KBM-7 (cell line): ENCODE results near the gene ARHGAP42.

Experiments used
- DNase-seq: peaks from one replicate; pipeline ENCODE4 v3.0.0-alpha.2; 2015
- in situ Hi-C: fragments of 300-500 bp; cut with MboI; formaldehyde crosslinking; loops from 2 replicates; pipeline ENCODE4 v1.14.3; 2020; ENCODE audit warnings: low sequenced_read_pairs, low pct_unique_long_range_greater_than_20kb, mixed read lengths

Gene ARHGAP42

DNA sequence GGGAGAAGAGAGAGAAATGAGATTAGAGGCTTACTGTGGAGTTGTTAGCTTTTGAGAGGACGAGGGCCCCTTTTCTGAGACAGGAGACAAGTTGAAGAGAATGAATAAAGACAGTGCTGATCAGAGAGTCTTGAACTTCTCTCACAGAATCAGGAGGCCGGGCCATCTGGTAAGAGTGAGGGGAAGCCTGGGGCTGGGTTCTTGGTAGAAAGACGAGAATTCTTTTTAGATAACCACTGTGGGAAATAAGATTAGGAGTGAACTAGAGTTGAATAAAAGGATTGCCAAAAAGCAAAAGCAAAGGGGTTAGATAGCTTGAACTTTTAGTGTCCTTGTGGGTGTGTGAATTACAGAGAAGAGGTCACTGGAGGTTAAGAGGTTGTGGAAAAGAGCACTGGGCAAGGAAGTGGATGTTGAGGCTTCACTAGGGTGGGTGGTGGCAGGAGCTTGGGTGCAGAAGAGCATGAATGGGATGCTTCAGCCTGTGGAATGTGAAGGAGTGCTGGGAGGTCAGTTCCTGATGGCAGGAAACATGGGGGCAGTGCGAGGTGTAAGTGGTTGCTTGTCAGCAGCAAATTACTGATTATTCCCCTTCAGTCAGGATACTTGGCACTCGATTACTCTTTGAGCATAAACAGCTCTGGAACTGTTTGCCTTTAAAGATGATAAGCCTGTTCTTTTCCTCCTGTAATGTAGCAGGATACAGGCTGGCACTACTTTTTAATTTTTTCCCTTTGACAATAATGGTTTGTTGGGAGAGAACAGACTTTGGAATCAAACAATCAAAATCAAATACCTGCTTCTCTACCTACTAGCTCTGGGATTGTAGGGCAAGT, 98.3 kb downstream of the ARHGAP42 start:
- in situ Hi-C loops, result no loop called here

DNA sequence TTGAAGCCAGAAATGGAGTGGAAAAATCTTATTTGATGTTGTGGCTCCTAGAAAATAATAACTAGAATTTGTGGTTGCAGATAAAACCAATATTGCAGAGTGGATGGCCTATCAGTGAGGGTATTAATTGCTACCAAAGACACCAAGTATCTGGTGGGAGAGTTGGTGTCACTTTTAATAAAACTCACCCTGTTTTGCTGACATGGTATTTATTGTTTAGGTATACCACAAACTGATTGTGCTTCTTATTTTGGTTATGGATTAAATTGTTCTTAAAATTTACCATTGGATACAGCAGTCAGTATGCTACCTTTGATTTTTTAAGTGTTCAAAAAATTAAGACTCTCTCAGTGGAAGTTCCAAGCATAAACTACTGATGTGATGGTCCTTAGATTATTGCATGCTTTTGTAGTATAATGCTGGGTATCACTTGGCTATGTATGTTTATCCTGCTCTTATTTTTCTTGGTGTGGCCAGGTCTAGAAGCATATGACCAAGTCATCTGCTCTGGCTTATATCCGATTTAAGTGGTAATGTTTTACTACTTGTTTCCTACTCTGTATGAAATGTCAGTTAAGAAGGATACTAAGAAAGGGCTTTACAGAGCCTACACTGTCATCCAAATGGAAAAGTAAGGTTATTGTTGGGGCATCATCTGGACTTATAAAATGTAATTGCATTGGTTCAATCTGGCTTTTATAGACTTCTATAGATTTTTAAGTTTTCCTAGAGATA, 101.6 kb downstream of the ARHGAP42 start:
- DNase-seq, result no peak
- in situ Hi-C loops, result no loop called here

More for the DNA sequence above, 98.3 kb downstream of the ARHGAP42 start:
- DNase-seq, result no peak

DNA sequence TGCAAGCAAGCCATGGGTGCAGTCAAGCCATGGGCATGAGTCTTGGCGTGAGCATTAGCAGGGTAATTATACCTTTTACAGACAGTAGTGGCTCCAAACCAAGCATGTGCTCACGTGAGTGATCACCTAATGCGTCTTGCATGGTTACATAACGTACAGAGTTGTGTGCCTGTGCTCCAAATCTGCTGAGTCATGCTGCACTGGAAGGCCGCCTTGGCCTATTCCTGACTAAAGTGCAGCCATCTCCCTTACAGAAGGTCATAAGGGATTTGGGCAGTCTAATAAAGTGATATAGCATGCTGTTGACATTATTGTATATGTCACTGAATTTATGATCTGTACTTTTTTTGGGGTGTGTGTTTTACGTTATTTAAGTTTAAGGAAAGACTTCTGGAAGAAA, 102.4 kb downstream of the ARHGAP42 start:
- DNase-seq, result no peak
- in situ Hi-C loops, result no loop called here

- in situ Hi-C loops, result no loop called here
- DNase-seq, result no peak
Observed at GRCh38 chr11:100790073-100790472, 103.0 kb downstream of the ARHGAP42 start.

- no peak for DNase-seq
- in situ Hi-C loops, result no loop called here
Observed at GRCh38 chr11:100791103-100791502, 104.0 kb downstream of the ARHGAP42 start.

GRCh38 chr11:100791860-100792259, 104.8 kb downstream of the ARHGAP42 start:
- DNase-seq, result no peak
- in situ Hi-C loops, result no loop called here

DNA sequence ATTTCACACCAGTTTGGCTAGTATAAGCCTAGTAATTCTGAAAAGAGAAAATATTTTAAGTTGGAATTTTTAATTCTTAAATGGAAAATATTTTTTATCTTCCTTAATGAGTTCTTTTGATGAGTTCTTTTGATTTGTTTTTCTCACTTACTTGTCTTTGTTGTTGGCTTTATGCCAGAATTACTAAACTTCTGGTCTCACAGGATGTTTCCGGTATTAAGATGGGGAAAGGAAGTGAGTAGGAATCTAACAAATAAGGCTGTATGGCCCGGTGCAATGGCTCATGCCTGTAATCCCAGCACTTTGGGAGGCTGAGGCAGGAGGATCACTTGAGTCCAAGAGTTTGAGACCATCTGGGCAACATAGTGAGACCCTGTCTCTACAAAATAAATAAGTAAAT, 106.4 kb downstream of the ARHGAP42 start:
- in situ Hi-C loops, result no loop called here
- no peak for DNase-seq

DNA sequence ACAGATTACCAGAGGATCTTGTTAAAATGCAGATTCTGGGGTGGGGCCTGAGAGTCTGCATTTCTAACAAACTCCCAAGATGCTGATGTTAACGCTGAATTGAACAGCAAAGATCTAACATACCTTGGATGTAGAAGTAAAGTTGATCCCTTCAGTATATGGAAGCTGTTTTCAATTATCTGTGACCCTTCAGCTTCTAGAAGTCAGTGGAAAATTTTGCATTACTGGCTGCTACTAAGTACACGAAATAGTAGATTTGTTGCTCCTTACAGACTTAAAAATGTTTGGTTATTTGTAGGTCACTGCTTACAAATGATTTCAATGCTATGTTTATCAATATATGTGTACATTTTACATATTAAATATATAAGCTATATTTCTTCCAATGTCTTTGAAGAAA, 107.4 kb downstream of the ARHGAP42 start:
- no peak for DNase-seq
- in situ Hi-C loops, result no loop called here

GRCh38 chr11:100799445-100799844, 112.4 kb downstream of the ARHGAP42 start:
- in situ Hi-C loops, result no loop called here
- DNase-seq, result no peak

GRCh38 chr11:100800202-100800601, 113.1 kb downstream of the ARHGAP42 start:
- in situ Hi-C loops, result no loop called here
- no peak for DNase-seq

DNA sequence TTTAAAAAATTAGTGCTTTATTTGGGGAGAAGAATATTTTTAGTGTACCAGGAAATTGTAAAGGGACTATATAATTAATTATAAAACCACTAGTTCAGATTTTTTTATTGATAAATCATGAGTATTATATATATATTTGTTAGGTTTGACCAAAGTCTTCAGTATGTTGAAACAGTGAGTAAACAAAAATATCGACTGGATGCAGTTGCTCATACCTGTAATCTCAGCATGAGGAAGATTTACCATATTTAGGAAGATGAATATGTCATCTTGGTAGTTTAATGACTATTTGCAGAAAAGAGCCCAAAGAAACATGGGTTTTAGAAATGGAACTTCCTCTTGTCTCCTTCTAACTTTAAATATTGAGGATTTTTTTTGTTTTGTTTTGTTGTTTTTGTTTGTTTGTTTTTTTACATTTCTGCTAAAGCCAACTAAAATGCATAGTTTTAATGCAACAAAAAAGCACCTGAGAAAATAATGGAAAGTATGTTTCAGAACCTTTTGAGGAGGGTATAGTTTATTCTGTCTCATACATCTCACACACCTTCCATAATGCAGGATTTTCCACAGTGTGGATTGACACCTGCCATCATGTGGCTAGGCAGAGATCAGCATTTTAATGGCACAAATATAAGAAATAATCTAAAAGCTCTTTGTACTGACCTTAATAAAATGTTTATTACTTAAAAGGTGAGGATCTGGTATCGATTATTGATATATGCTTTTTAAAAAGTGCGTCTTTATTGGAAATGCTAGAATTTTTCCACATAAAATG, 114.3 kb downstream of the ARHGAP42 start:
- in situ Hi-C loops, result no loop called here
- no peak for DNase-seq

DNA sequence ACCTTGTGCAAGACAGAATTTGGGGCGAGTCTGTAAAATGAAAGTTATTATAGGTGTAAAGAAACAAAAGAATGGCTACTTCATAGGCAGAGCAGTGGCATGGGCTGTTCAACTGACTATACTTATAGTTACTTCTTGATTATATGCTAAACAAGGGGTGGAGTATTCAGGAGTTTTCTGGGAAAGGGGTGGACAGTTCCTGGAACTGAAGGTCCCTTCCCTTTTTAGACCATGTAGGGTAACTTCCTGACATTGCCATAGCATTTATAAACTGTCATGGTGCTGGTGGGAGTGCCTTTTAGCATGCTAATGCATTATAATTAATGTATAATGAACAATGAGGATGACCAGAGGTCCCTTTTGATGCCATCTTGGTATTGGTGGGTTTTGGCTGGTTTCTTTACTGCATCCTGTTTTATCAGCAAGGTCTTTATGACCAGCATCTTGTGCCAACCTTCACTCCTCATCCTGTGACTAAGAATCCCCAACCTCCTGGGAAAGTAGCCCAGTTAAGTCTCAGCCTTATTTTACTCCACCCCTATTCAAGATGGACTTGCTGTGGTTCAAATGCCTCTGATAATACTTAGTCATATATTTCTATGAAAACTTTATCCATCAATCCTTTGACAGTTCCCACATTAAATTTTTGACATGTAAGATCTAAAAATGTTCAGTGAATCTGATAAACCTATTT, 118.6 kb downstream of the ARHGAP42 start:
- no peak for DNase-seq

DNA sequence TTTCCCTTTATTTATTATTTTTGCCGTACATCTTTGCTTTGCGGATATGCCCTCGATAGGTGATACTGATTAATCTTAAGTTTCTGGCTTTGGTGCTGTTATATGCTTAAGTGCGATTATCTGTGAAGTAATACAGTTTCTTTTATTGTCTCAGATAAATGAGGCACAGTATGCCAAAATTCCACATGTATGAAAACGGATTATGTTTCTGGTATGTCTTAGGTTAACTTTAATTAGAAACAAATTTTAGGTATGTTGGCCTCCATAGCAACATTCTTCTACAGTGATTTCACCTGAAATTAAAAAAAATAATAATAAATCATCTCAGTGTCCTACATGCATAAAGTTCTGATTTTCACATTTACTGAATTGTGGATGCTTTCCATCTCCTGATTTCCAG, 119.2 kb downstream of the ARHGAP42 start:
- in situ Hi-C loops, result no loop called here

More for the DNA sequence above, 118.6 kb downstream of the ARHGAP42 start:
- in situ Hi-C loops, result no loop called here

DNA sequence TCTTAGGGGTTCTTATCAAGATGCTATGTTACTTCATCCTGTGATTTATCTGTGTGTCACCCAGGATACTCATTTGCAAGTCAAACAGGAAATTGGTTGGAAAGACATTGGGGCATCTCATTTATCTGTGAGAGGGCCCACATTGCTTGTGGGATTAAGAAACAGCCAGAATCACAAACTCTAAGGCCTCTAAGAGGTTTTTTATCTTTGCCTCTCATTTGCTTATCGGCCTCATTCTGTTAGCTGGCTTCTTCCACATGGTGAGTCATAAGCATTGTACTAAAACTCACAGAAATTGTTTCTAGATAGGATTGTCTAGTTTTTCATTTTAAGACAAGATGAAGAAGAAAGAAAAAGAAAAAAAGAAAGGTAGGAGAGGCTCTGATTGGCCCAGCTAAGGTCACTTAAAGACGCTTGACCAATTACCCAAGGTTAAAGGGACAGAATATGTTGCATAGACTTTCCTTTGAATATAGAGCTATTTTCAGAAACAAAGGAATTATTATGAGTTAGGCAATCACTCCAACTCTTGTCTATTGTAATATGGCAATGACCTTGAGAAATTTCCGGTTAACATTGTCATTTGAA, 121.9 kb downstream of the ARHGAP42 start:
- in situ Hi-C loops, result no loop called here
- DNase-seq, result no peak

More for the DNA sequence above, 119.2 kb downstream of the ARHGAP42 start:
- no peak for DNase-seq

GRCh38 chr11:100810146-100810545, 123.1 kb downstream of the ARHGAP42 start:
- no peak for DNase-seq
- in situ Hi-C loops, result no loop called here

DNA sequence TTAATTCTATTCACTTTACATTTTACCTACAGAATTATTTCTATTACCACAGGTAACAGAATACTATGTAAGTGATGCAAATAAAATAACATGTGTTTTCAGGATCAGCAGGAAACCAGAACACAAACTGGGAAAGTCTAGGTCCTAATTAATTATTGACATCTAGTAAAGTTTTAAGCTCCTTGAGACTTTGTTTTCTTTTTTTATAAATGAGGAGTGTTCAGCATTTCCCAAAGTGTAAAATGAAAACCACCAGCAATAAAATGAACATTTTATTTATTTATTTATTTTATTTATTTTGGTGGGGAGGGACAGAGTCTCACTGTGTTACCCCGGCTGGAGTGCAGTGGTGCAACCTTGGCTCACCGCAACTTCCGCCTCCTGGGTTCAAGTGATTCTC, 123.6 kb downstream of the ARHGAP42 start:
- no peak for DNase-seq
- in situ Hi-C loops, result no loop called here

DNA sequence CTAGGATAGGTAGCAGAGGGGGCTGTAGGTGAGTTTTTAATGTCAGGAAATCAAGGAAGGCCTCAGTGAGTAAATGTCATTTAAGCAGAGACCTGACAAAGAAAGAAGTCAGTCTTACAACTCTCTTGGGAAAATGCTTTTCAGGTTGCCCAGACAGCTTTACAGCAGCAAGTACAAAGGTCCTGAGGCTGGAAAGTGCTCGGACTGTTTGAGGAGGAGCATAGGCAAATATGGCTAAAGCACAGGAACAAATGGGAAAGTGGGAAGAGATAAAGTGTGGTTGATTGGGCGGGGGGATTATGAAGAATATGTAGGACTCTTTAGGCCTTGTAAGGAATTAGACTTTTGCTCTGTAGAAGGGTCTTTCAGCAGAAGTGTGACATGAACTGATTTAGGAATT, 125.4 kb downstream of the ARHGAP42 start:
- no peak for DNase-seq
- in situ Hi-C loops, result no loop called here

- in situ Hi-C loops, result no loop called here
- no peak for DNase-seq
Observed at GRCh38 chr11:100815787-100816330, 128.8 kb downstream of the ARHGAP42 start.

DNA sequence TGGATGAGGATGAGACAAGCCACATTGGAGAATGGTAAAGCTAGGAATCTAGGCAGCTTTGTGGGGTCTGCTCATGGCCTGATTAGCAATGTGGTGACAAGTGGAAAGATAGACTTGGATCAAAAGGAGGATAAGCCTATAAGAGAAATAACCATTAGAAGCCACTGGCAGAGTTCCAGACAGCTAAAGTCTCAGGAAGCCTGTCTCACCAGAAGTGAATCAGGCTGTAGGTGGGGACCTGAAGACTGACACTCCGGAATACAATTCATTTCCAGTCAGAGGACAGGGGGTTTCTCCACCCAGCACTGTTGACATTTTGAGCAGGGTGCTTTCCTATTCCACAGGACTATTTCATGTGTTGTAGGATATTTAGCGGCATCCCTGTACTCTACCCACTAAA, 129.7 kb downstream of the ARHGAP42 start:
- in situ Hi-C loops, result no loop called here

More for the DNA sequence above, 129.7 kb downstream of the ARHGAP42 start:
- DNase-seq, result no peak
